Thoracic aorta (tissue), 2 donors: ENCODE measurements around the gene C6orf136. TPM values are rescaled to one million over a fixed set of nuclear protein-coding genes. Genes with fewer than 3 reads are reported as not detected.

Experiments used
- ATAC-seq: fragments of 150-250 bp; one replicate; pipeline ENCODE4 v1.8.0; 2017; ENCODE audit warnings: low read depth; ENCODE audit not compliant: insufficient number of reproducible peaks, low FRiP score
- DNase-seq: peaks from one replicate; pipeline ENCODE4 v3.0.0-alpha.2; 2020; ENCODE audit warnings: low spot score
- H3K27ac ChIP-seq, 2 donors: fragments of 200-600 bp; sonication (generic); 1 replicate in 1 of 2; 2 replicates in 1 of 2; pipeline ENCODE4 v1.5.1; 2016; ENCODE audit warnings: mild to moderate bottlenecking in 2 of 2, moderate library complexity in 2 of 2
- H3K27me3 ChIP-seq: fragments of 200-600 bp; sonication (generic); replicated peaks from 2 replicates; pipeline ENCODE4 v1.6.0; 2016; ENCODE audit warnings: mild to moderate bottlenecking; ENCODE audit not compliant: insufficient read depth
- H3K36me3 ChIP-seq: fragments of 200-600 bp; sonication (generic); one replicate; pipeline ENCODE4 v1.5.1; 2016
- H3K4me1 ChIP-seq, 2 donors: fragments of 200-600 bp; sonication (generic); 1 replicate in 1 of 2; 2 replicates in 1 of 2; pipeline versions ENCODE4 v1.5.1 to v1.6.0; 2016; ENCODE audit warnings: low read depth in 2 of 2, mild to moderate bottlenecking in 1 of 2; ENCODE audit not compliant: control insufficient read depth in 1 of 2
- H3K4me3 ChIP-seq: fragments of 200-600 bp; sonication (generic); 2 replicates; pipeline ENCODE4 v1.5.1; 2016; ENCODE audit warnings: mild to moderate bottlenecking
- H3K9me3 ChIP-seq: fragments of 200-600 bp; sonication (generic); 2 replicates; pipeline ENCODE4 v1.5.1; 2016
- CTCF ChIP-seq: fragments of 200-600 bp; sonication (generic); IDR thresholded peaks from one replicate; pipeline ENCODE4 v1.5.1; 2019; ENCODE audit warnings: antibody characterized with exemption
- total RNA-seq, 2 donors: library from RNA; depleted of rRNA; stranded (reverse); fragments of >200 nt; gene quantifications; one replicate each; pipeline versions ENCODE4 v1.1.0 to v1.2.3, GENCODE V29; 2016

Gene C6orf136
- total RNA-seq, 2 donors from 2014 or later = 17.1 to 30.3 TPM

- ATAC-seq = no peak
- Histone ChIP-seq H3K9me3 (no peaks in the 10 kb centered on the region), H3K4me3 (no peak overlapping the region), H3K4me1 (peaks cover 4 to 11% of the 10 kb centered on the region in 2 donors), H3K36me3 (peaks cover 19% of the 10 kb centered on the region), H3K27me3 (no peaks in the 10 kb centered on the region), H3K27ac (no peak overlapping the region)
- TF ChIP-seq CTCF = no peak
- DNase-seq = no peak
Observed at GRCh38 chr6:30644769-30645168, 2.2 kb upstream of the C6orf136 start.

GRCh38 chr6:30645989-30646388 lies 944 bp upstream of the C6orf136 start:
- Histone ChIP-seq H3K27me3 (no peaks in the 10 kb centered on the region), H3K36me3 (peaks cover 12% of the 10 kb centered on the region), H3K27ac (peak overlapping the region in 1 of 2 donors; percentile 86), H3K4me1 (peaks cover 4 to 11% of the 10 kb centered on the region in 2 donors), H3K4me3 (no peak overlapping the region), H3K9me3 (no peaks in the 10 kb centered on the region)
- ATAC-seq (no peak), DNase-seq (no peak)
- TF ChIP-seq CTCF = no peak

- peak overlapping the region; percentile 86 to 91 for H3K27ac ChIP-seq
- H3K4me1 ChIP-seq = peaks cover 4 to 11% of the 10 kb centered on the region in 2 donors
- no peak for TF ChIP-seq CTCF
- ATAC-seq = no peak
- peaks cover 13% of the 10 kb centered on the region for H3K36me3 ChIP-seq
- H3K27me3 ChIP-seq = no peaks in the 10 kb centered on the region
- no peak for DNase-seq
- H3K4me3 ChIP-seq = peak overlapping the region; percentile 97
- no peaks in the 10 kb centered on the region for H3K9me3 ChIP-seq
Observed at GRCh38 chr6:30647242-30648116, 546 bp downstream of the C6orf136 start.

- no peak overlapping the region for H3K27ac ChIP-seq
- H3K27me3 ChIP-seq = no peaks in the 10 kb centered on the region
- no peak for TF ChIP-seq CTCF
- no peaks in the 10 kb centered on the region for H3K9me3 ChIP-seq
- ATAC-seq (no peak), DNase-seq (no peak)
- H3K36me3 ChIP-seq = peaks cover 48% of the 10 kb centered on the region
- H3K4me3 ChIP-seq = no peak overlapping the region
- peaks cover 4 to 11% of the 10 kb centered on the region in 2 donors for H3K4me1 ChIP-seq
Observed at GRCh38 chr6:30651143-30651542, 4.2 kb downstream of the C6orf136 start.

GRCh38 chr6:30654798-30655742 lies 8.1 kb downstream of the C6orf136 start:
- Histone ChIP-seq H3K4me1 (no peaks in the 10 kb centered on the region), H3K27ac (no peak overlapping the region), H3K36me3 (peaks cover 73% of the 10 kb centered on the region), H3K4me3 (no peak overlapping the region), H3K27me3 (no peaks in the 10 kb centered on the region), H3K9me3 (no peaks in the 10 kb centered on the region)
- TF ChIP-seq CTCF = no peak
- ATAC-seq = no peak
- DNase-seq = no peak
